Measurements from ENCODE around the gene CAMTA1.

- TF ChIP-seq CTCF (conservative IDR thresholded peaks at IDR 0.05; ENCODE audit: low read depth, low read length) (no peak), EZH2 (IDR thresholded peaks at IDR 0.05; ENCODE audit: borderline replicate concordance, low read depth, low read length, poor library complexity, severe bottlenecking) (no peak)
Measured at GRCh38 chr1:7476402-7476801, 691.1 kb downstream of the CAMTA1 start.

All from A673 (cell line).